GM18861 (cell line): ENCODE data around the gene DIAPH3.

Source experiments
- ATAC-seq: cut with Tn5 transposase; IDR thresholded peaks from one replicate; pipeline ENCODE4 v1.9.1; 2021; ENCODE audit not compliant: unreplicated experiment

DIAPH3 gene

DNA sequence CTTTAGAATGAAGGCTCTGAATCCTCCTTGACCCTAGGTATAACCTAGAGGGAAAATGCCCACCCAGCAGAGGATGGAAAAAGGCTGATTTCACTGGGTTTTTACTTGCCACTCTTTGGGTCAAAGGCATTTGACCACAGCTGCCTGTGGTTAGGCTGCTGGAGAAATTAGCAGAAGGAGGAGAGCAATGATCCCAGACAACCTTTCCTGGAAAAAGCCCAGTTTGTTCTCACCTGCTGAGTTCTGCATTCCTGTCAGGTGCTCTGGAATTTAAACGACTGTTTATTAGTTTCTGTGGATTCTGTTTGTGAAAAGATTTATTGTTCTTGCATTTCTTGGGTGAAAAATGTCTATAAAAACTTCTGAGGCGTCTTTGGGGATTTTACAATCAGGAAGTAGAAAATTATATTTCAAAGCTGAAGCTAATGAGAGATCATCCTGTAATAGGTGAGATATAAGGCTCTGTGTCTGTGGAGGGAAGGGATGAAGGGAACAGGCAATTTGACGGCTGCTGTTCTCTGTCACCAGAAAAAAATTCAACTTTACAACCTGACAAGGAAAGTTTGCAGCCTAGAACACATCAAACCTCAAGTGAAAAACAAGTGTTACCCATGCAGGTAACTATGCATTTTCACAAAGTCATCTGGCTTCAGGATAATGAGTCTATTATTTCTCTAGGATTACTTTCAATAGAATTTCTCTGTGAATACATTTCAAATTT, 519.7 kb downstream of the DIAPH3 start:
- no peak for ATAC-seq

DNA sequence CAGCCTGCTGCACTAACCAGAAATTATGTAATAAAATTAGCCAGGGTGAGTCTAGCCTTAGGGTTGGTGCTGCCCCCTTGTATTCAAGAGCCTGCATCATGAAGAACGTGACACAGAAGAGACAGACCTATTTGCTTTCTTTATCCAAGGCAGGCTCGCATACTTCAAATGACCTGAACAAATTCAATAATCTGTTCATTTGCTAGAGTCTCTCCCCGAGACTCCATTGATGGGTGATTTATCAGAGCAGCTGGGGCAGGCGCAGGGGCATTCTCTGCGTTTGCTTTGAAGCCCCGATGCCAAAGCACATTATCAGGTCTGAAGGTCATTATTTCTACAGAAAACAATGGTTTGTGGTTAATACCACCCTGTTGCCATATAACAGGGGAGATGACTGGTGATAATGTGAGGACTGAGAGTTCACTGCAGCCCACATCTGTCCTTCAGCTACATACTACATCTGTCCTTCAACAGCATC, 520.3 kb downstream of the DIAPH3 start:
- ATAC-seq: no peak

DNA sequence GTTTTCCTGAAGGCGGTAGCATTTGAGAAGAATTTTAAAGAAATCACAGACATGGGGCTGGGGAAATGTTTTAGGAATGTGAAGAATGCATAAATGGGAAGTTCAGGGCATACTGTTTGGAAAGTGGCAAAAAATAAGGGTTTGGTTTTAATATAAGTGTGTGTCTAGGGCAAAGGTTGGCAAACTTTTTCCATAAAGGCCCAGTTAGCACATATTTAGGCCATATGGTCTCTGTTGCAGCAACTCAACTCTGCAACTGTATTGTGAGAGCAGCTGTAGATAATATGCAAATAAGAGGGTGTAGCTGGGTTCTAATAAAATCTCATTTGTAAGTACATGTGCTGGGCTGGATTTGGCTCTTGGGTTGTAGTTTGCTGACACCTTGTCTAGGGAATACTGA, 521.9 kb downstream of the DIAPH3 start:
- no peak for ATAC-seq

DNA sequence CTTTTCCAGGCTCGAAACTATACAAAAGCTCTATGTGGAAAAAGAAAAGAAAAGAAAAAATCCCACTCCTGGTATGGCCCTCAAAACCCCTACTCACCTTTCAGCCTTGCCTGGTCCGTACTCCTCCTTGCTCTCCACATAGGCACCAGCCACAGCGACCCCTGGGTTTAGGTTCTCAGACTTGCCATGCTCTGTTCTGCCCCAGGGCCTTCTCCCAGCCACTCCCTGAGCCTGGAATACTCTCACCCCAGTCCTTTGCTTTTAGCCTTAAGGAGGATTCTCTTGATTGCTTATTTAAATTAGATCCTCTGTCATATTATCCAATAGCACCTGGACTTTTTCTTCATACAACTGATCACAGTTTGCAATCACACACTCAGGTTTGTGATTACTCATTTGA, 522.5 kb downstream of the DIAPH3 start:
- ATAC-seq: no peak

DNA sequence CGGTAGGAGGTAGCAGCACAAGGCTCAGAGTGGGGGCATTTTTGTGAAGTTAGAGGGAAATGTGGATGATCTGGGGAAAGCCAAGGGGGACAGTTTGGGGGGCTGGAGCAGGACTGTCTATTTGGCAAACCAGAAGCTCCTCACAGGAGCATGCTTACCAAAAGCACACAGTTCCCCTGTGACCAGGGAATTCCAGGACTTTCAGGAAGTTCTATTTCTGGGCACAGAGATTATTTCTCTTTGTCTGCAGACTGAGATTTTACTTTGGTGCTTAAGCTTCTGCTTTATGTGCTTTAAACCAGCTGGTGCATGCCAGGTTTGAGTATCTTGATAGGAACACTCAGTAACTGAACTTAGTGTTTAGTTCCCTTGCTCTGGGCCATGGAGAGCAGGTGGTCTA, 525.3 kb downstream of the DIAPH3 start:
- no peak for ATAC-seq

DNA sequence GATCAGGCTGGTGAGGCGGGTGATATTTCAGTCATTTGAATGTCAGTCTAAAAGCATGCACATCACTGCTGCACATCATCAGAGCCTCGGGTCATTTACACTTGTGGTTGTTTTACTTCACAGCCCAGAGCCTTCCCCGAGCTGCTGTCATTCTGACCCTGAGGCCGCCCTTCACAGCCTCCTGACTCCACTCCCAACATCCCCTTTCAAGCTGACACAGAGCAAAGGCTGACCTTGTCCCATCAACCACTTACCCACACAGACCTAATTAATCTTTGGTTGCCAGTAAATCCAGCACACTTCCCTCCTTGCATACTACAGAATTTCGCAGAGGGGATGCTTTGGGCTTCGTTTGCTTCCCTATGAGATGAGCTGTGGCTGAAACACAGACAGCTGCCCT, 528.1 kb downstream of the DIAPH3 start:
- no peak for ATAC-seq

DNA sequence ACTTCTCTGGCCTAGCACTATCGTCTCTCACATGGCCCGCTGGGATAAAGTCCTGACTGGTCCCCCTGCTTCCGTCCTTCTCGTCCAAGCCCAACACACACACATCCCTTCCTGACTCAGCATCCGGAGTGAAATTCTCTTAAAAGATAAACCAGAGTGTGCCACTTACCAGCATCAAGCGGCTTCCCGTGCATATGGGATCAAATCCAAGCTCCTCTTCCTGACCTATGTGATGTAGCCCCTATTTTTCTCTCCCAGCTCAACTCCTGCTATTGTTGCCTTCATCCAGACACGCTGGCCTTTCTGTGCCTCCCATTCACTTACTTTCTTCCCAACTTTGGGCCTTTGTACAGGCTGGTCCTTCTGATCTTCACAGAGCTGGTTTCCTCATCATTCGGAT, 530.4 kb downstream of the DIAPH3 start:
- no peak for ATAC-seq

DNA sequence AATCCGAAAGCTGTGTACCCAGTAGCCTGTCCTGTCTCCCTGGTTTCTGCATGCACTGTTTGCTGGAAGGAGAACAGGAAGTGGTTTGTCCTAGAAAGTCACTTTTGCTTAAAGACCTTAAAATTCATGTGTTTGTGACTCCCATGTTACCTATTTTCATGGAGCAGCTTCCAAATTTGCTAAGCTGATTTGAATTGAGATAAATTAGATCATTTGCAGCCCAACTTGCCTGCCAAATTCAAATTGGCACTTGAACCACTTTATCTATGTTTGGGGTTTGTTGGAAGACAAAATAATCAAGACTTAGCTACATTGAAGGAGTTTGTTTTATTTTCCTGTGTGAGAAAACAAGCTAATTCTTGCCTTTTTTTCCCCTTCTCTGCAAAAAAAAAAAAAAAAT, 532.5 kb downstream of the DIAPH3 start:
- no peak for ATAC-seq

DNA sequence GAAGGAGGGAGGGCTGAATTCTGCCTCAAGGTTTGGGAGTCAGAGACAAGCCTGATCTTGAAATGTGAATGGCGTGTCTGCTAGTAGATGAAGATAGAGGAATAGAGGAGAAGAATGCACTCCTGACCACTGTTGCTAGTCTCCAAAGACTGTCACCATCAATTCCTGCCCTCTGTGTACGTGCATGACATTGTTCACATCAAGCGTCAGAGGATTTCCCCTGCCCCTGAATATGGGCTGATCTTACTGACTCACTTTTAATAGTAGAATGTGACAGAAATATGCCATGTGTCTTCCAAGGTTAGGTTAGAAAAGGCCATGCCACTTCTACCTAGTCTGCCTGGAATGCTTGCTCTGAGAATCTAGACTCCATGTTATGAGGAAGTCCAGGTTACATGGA, 538.6 kb downstream of the DIAPH3 start:
- ATAC-seq: no peak

DNA sequence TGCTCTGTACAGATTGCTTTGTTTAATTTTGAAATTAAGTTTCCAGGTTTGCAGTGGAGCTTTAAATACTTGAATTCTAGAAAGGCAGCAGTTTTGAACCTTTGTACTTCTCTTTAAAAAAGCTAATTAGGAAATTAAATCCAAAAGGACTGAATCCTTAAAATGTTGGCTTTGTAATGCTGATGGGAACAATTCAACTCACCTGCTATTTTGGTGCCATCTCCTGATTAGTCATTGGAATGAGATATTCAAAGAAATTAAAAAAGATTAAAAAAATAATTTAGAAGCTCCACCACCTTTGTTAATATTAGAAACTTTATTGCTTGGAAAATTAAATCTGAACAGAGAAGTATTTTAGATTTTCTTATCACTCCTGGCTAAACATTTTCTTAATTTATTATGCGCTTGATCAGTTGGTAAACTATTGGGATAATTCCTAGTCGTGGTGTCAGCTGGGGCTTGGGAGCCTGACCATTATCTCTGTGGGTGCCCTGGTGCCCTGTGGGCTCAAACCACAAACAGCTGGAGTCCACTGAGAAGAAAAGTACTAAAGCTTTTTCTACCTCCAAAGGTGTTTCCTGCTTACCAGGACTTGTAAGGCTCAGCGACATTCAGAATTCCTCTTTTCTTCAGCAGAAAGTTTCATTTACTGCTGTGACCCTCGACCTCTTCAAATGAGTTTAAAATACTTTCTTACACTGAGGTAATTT, 540.4 kb downstream of the DIAPH3 start:
- ATAC-seq: no peak

DNA sequence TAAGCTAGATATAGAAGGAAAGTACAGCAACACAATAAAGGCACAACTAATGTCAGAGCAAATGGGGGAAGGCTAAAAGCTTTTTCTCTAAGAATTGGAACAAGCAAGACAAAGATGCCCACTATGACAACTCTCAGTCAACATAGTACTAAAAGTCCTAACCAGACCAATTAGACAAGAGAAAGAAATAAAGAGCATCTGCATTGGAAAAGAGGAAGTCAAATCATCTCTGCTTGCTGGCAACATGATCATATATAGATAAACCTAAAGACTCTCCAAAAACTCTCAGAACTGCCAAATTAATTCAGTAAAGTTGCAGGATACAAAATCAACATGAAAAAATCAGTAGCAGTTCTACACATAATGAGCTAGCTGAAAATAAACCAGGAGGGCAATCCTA, 542.0 kb downstream of the DIAPH3 start:
- ATAC-seq: no peak
